A549 (cell line): ENCODE measurements around the gene MROH2A. TPM values are rescaled to one million over a fixed set of nuclear protein-coding genes. Genes with fewer than 3 reads are reported as not detected.

ENCODE experiments used
- ATAC-seq, 2 experiments: fragments of 200-7000 bp in 1 of 2; fragments of >200 bp in 1 of 2; cut with Nextera tagmentation in 1 of 2; cut with Tn5 transposase in 1 of 2; 3 replicates each; pipeline versions ENCODE4 v1.8.0 to v1.9.1; 2018 to 2020; ENCODE audit warnings: mild to moderate bottlenecking in 1 of 2, moderate library complexity in 1 of 2
- CTCF ChIA-PET: fragments of 300-600 bp; sonication (Branson Sonifier 250); formaldehyde crosslinking; extraction: SDS; loops from one replicate; lab custom pipeline; 2021; ENCODE audit warnings: antibody characterized with exemption, inconsistent platforms; lab: Yijun Ruan, JAX
- POLR2A ChIA-PET: fragments of 350-600 bp; formaldehyde crosslinking; extraction: SDS; loops from one replicate; lab custom pipeline; 2021; ENCODE audit warnings: antibody characterized with exemption, inconsistent platforms; lab: Yijun Ruan, JAX
- DNase-seq, 2 experiments: peaks; one replicate each; pipeline versions ENCODE4 v3.0.0 to v3.0.0-alpha.2; 2011 to 2016; ENCODE audit warnings: low read depth in 1 of 2, low spot score in 1 of 2
- FAIRE-seq: peaks from 2 replicates; lab custom pipeline; 2011; peaks lifted over from hg19 to GRCh38; lab: Jason Lieb, UNC
- H3K27ac ChIP-seq, 2 experiments: fragments of >200 bp; sonication (Bioruptor Twin); formaldehyde crosslinking; 3 replicates each; pipeline ENCODE4 v1.5.1; 2016 to 2017
- H3K4me1 ChIP-seq: fragments of >200 bp; sonication (Bioruptor Twin); formaldehyde crosslinking; 3 replicates; pipeline ENCODE4 v1.6.1; 2016
- H3K4me2 ChIP-seq: fragments of >200 bp; sonication (Bioruptor Twin); formaldehyde crosslinking; 3 replicates; pipeline ENCODE4 v1.6.1; 2016
- H3K4me3 ChIP-seq: fragments of >200 bp; sonication (Bioruptor Twin); formaldehyde crosslinking; 3 replicates; pipeline ENCODE4 v1.5.1; 2016
- H3K9me3 ChIP-seq: fragments of >200 bp; sonication (Bioruptor Twin); formaldehyde crosslinking; 3 replicates; pipeline ENCODE4 v1.6.1; 2016
- BCL3 ChIP-seq: fragments of >200 bp; sonication (Bioruptor Twin); formaldehyde crosslinking; IDR thresholded peaks from 3 replicates; pipeline ENCODE4 v1.6.1; 2016
- BHLHE40 ChIP-seq: IDR thresholded peaks from 2 replicates; pipeline ENCODE4 v1.6.1; 2012; ENCODE audit warnings: low read depth, low read length, inconsistent platforms
- CHD2 ChIP-seq: fragments of 150-350 bp; IDR thresholded peaks from 2 replicates; pipeline ENCODE4 v1.6.1; 2014; ENCODE audit warnings: low read length; ENCODE audit not compliant: partially characterized antibody
- CTCF ChIP-seq: fragments of >200 bp; sonication (Bioruptor Twin); formaldehyde crosslinking; IDR thresholded peaks from 3 replicates; pipeline ENCODE4 v1.5.1; 2016
- E2F6 ChIP-seq: IDR thresholded peaks from 2 replicates; pipeline ENCODE4 v1.6.1; 2012; ENCODE audit warnings: low read depth, borderline replicate concordance
- FOSL2 ChIP-seq, 2 experiments: fragments of 450-650 bp in 1 of 2; fragments of >200 bp in 1 of 2; sonication (Bioruptor Twin) in 1 of 2; formaldehyde crosslinking; IDR thresholded peaks; 2 replicates each; pipeline versions ENCODE4 v1.5.0 to v1.6.1; 2016 to 2020; ENCODE audit warnings: mild to moderate bottlenecking in 1 of 2, moderate library complexity in 1 of 2
- FOXS1 ChIP-seq: fragments of 250-450 bp; sonication (Bioruptor Pico); IDR thresholded peaks from 2 replicates; pipeline ENCODE4 v1.5.0; 2020; ENCODE audit warnings: mild to moderate bottlenecking, moderate library complexity
- GATA3 ChIP-seq: IDR thresholded peaks from 2 replicates; pipeline ENCODE4 v1.6.1; 2012; ENCODE audit warnings: borderline replicate concordance
- HDAC2 ChIP-seq: fragments of 200-600 bp; sonication (generic); IDR thresholded peaks from 2 replicates; pipeline ENCODE4 v1.6.1; 2016
- HOXA7 ChIP-seq: fragments of 250-450 bp; sonication (Bioruptor Pico); IDR thresholded peaks from 2 replicates; pipeline ENCODE4 v1.5.0; 2020; ENCODE audit warnings: mild to moderate bottlenecking, moderate library complexity
- HOXB13 ChIP-seq: fragments of 250-450 bp; sonication (Bioruptor Pico); IDR thresholded peaks from 2 replicates; pipeline ENCODE4 v1.5.0; 2020; ENCODE audit warnings: low read depth, mild to moderate bottlenecking, moderate library complexity
- JUNB ChIP-seq: fragments of >200 bp; sonication (Bioruptor Twin); formaldehyde crosslinking; IDR thresholded peaks from 2 replicates; pipeline ENCODE4 v1.6.1; 2016
- KDM5A ChIP-seq: fragments of 200-600 bp; sonication (generic); IDR thresholded peaks from 2 replicates; pipeline ENCODE4 v1.6.1; 2016; ENCODE audit warnings: antibody characterized with exemption, mild to moderate bottlenecking
- MAX ChIP-seq: IDR thresholded peaks from 2 replicates; pipeline ENCODE4 v1.6.1; 2012
- NPAS2 ChIP-seq: fragments of 250-450 bp; sonication (Bioruptor Pico); IDR thresholded peaks from 2 replicates; pipeline ENCODE4 v1.8.0; 2022; ENCODE audit warnings: mild to moderate bottlenecking, moderate library complexity, borderline replicate concordance
- PBX3 ChIP-seq: IDR thresholded peaks from 2 replicates; pipeline ENCODE4 v1.6.1; 2012
- PHF8 ChIP-seq: fragments of 200-600 bp; sonication (generic); IDR thresholded peaks from 2 replicates; pipeline ENCODE4 v1.6.1; 2016; ENCODE audit warnings: low read depth, mild to moderate bottlenecking, antibody characterized with exemption, moderate library complexity, borderline replicate concordance
- RAD21 ChIP-seq, 2 experiments: fragments of >200 bp in 1 of 2; sonication (Bioruptor Twin) in 1 of 2; formaldehyde crosslinking in 1 of 2; IDR thresholded peaks in 1 of 2; conservative IDR thresholded peaks in 1 of 2; 2 replicates in 1 of 2; 3 replicates in 1 of 2; pipeline ENCODE4 v1.6.1; 2012 to 2018; ENCODE audit warnings: inconsistent platforms in 1 of 2
- RCOR1 ChIP-seq: fragments of 150-350 bp; IDR thresholded peaks from 2 replicates; pipeline ENCODE4 v1.6.1; 2014; ENCODE audit warnings: antibody characterized with exemption, low read length, low read depth
- RFX5 ChIP-seq: fragments of 450-650 bp; IDR thresholded peaks from 2 replicates; pipeline ENCODE4 v1.7.1; 2014; ENCODE audit warnings: antibody characterized with exemption, mild to moderate bottlenecking, moderate library complexity
- SMC3 ChIP-seq: fragments of >200 bp; sonication (Bioruptor Twin); formaldehyde crosslinking; IDR thresholded peaks from 3 replicates; pipeline ENCODE4 v1.6.1; 2018; ENCODE audit warnings: inconsistent platforms
- TP53 ChIP-seq: fragments of 250-450 bp; sonication (Bioruptor Pico); IDR thresholded peaks from 2 replicates; pipeline ENCODE4 v1.5.0; 2021; ENCODE audit warnings: mild to moderate bottlenecking, moderate library complexity
- USF2 ChIP-seq: fragments of 450-650 bp; IDR thresholded peaks from 2 replicates; pipeline ENCODE4 v1.6.1; 2014; ENCODE audit warnings: antibody characterized with exemption
- ZNF302 ChIP-seq: fragments of 250-450 bp; sonication (Bioruptor Pico); IDR thresholded peaks from 2 replicates; pipeline ENCODE4 v1.9.0; 2021; ENCODE audit warnings: inconsistent platforms, mild to moderate bottlenecking, moderate library complexity
- ZSCAN20 ChIP-seq: fragments of 250-450 bp; sonication (Bioruptor Pico); IDR thresholded peaks from 2 replicates; pipeline ENCODE4 v1.8.0; 2022; ENCODE audit warnings: mild to moderate bottlenecking, moderate library complexity
- WGBS: methylation state at CpG from one replicate; pipeline ENCODE4 v1.1.6; 2017; ENCODE audit errors: missing lambda C conversion rate; 5-methylcytosine and 5-hydroxymethylcytosine counted together
- polyA plus RNA-seq, 4 experiments: library from polyadenylated mRNA; depleted of rRNA in 3 of 4; stranded (reverse); fragments of >200 nt; fragmentation: RNase III in 1 of 4; extraction: RNeasy Plus Mini Kit Qiagen cat#74134 plus additional on column Dnase treatment in 1 of 4; gene quantifications; 2 replicates in 3 of 4; 3 replicates in 1 of 4; pipeline ENCODE4 v1.2.3, GENCODE V29; 2011 to 2017

The MROH2A gene
- polyA plus RNA-seq, 2 of the 4 experiments (the other 2 are of a cell fraction) = 0.10 to 0.63 TPM

GRCh38 chr2:233853883-233854240 lies 75.7 kb downstream of the MROH2A start:
- H3K4me2 ChIP-seq = peak overlapping the region; percentile 87
- WGBS = 5% methylated on average over 16 of the region's 25 CpGs
- H3K9me3 ChIP-seq = no peaks in the 10 kb centered on the region
- POLR2A ChIA-PET = no interaction called here
- H3K27ac ChIP-seq = peak overlapping the region; percentile 85 to 97
- peak overlapping the region; percentile 76 for H3K4me3 ChIP-seq
- ATAC-seq = no peak; a peak in 2 of 6 replicates
- H3K4me1 ChIP-seq = peaks cover 56% of the 10 kb centered on the region
- CTCF ChIA-PET = no interaction called here
- FAIRE-seq = no peak
- TF ChIP-seq CHD2 (no peak), CTCF (no peak), ZNF302 (CRISPR knock-in tag) (no peak), TP53 (CRISPR knock-in tag) (no peak), RCOR1 (no peak), PBX3 (no peak), RFX5 (no peak), BCL3 (no peak), ZSCAN20 (CRISPR knock-in tag) (no peak), RAD21 (conservative IDR thresholded peaks at IDR 0.05 in 1 of 2, IDR thresholded peaks at IDR 0.05 in 1 of 2) (no peak), USF2 (no peak)
- DNase-seq = no peak

GRCh38 chr2:233854241-233854981 lies 76.3 kb downstream of the MROH2A start, which contains the start of gene HJURP:
HJURP (minus strand) TSS chr2:233854535; CDS start chr2:233854500, 35 bp downstream.
- peak within 1 kb of the TSS; percentile 76 for H3K4me3 ChIP-seq
- H3K27ac ChIP-seq = peak within 1 kb of the TSS; percentile 85 to 97
- 2% methylated on average over 52 of the region's 60 CpGs for WGBS
- no peaks in the 10 kb centered on the region for H3K9me3 ChIP-seq
- peak; percentile 43 for FAIRE-seq
- DNase-seq = peak; percentile 95 to 97
- ChIA-PET POLR2A (interaction anchor here (0.6 to 1.0 kb wide), 4 partner anchors 9 to 148 kb away, joined by 3 read pairs; partner anchors contain the start of gene MSL3B), CTCF (interaction anchor here (1.0 kb wide), 1 partner anchor 691 kb away, joined by 3 read pairs; no protein-coding TSS in a partner anchor)
- peak within 1 kb of the TSS; percentile 87 for H3K4me2 ChIP-seq
- H3K4me1 ChIP-seq = peaks cover 50% of the 10 kb centered on the region
- peak; percentile 88 to 91 for ATAC-seq
- TF ChIP-seq E2F6 (peak; percentile 86), HOXA7 (CRISPR knock-in tag) (no peak), ZSCAN20 (CRISPR knock-in tag) (no peak), KDM5A (peak; percentile 77), NPAS2 (no peak), GATA3 (no peak), PHF8 (peak; percentile 39), HOXB13 (CRISPR knock-in tag) (no peak), TP53 (CRISPR knock-in tag) (no peak), RFX5 (no peak), RAD21 (conservative IDR thresholded peaks at IDR 0.05 in 1 of 2, IDR thresholded peaks at IDR 0.05 in 1 of 2) (no peak), SMC3 (no peak), JUNB (no peak), BHLHE40 (no peak), BCL3 (0 out of 3 replicates have a peak, but pooled peaks have one; percentile 53), MAX (peak; percentile 82), FOXS1 (CRISPR knock-in tag) (no peak), FOSL2 (IDR thresholded peaks at IDR 0.05) (no peak), FOSL2 (CRISPR knock-in tag; IDR thresholded peaks at IDR 0.05) (peak; percentile 81), CTCF (no peak), HDAC2 (peak; percentile 58; the same call in 1 of the 2 replicates)
